LNCaP clone FGC (cell line): ENCODE measurements around the gene SPR.
"Not testable (repeated sequence)": the region's sequence is repeated elsewhere in the genome, so short reads cannot be mapped to it uniquely, and the experiment has no call there.

Experiments used
- DNase-seq: peaks from one replicate; pipeline ENCODE4 v3.0.0-alpha.2; 2011; ENCODE audit warnings: low read depth
- H3K4me3 ChIP-seq: 2 replicates; pipeline ENCODE4 v1.5.1; 2011; ENCODE audit warnings: mild to moderate bottlenecking, low read depth, low read length, control low read depth
- TF ChIP-seq, protein P1 (sequence below): IDR thresholded peaks from 2 replicates; pipeline ENCODE4 v1.5.1; 2012; ENCODE audit warnings: mild to moderate bottlenecking; ENCODE audit not compliant: control insufficient read depth, insufficient read depth; ENCODE audit errors: extremely low read depth

The SPR gene

DNA sequence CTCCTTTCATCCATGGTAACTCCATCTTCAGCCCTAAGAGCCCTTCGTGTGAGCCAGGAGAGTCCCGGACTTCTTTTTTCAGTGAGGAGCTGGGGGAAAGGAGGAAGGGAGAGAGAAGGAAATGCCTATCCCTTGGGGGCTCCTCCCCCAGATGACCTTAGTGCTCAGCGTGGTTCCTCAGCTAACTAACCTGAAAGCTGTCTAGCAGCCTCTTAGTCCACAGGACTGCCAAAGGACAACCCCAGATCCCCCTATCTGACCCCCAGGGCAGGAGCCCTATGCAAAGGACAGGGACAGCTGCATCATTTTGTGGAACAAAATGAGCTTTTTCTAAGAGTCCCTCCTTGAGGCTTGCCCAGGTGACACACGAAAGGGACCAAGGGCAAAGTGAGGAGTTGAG lies 7.9 kb downstream of the SPR start:
- DNase-seq, result no peak
- TF ChIP-seq, protein P1, sequence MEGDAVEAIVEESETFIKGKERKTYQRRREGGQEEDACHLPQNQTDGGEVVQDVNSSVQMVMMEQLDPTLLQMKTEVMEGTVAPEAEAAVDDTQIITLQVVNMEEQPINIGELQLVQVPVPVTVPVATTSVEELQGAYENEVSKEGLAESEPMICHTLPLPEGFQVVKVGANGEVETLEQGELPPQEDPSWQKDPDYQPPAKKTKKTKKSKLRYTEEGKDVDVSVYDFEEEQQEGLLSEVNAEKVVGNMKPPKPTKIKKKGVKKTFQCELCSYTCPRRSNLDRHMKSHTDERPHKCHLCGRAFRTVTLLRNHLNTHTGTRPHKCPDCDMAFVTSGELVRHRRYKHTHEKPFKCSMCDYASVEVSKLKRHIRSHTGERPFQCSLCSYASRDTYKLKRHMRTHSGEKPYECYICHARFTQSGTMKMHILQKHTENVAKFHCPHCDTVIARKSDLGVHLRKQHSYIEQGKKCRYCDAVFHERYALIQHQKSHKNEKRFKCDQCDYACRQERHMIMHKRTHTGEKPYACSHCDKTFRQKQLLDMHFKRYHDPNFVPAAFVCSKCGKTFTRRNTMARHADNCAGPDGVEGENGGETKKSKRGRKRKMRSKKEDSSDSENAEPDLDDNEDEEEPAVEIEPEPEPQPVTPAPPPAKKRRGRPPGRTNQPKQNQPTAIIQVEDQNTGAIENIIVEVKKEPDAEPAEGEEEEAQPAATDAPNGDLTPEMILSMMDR, result no peak
- H3K4me3 ChIP-seq, result no peak overlapping the region

GRCh38 chr2:72895759-72896281 lies 8.6 kb downstream of the SPR start:
- no peak for DNase-seq
- TF ChIP-seq, protein P1, result no peak
- no peak overlapping the region for H3K4me3 ChIP-seq

DNA sequence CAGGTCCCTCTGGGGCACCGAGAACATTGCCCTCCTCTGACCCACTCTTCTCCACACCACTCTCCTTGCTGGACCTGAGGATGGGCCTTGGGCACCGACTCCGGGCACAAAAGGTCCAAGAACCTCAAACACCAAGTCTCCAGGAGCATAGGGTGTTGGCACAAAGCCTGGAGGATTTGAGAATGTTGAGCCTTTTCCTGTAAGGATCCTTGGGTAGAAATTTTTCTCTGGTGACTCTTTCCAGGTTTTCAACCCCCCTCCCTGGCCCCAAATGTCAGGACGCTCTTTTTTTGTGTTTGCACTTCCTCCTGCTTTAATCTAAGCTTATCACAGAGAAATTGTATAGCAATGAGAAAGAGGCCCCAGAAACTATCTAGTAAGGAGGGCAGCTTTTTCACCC lies 9.2 kb downstream of the SPR start:
- TF ChIP-seq, protein P1, result no peak
- H3K4me3 ChIP-seq, result no peak overlapping the region
- DNase-seq, result no peak

- no peak for DNase-seq
- no peak overlapping the region for H3K4me3 ChIP-seq
- TF ChIP-seq, protein P1, result no peak
Measured at GRCh38 chr2:72897785-72898584, 10.8 kb downstream of the SPR start.

GRCh38 chr2:72898585-72898906 lies 11.3 kb downstream of the SPR start:
- no peak for DNase-seq
- TF ChIP-seq, protein P1, result no peak

GRCh38 chr2:72900191-72900825 lies 13.1 kb downstream of the SPR start:
- TF ChIP-seq, protein P1, result no peak
- no peak for DNase-seq
- H3K4me3 ChIP-seq, result no peak overlapping the region

More at GRCh38 chr2:72898585-72898906, 11.3 kb downstream of the SPR start:
- H3K4me3 ChIP-seq, result no peak overlapping the region

GRCh38 chr2:72901426-72901825 lies 14.2 kb downstream of the SPR start:
- TF ChIP-seq, protein P1, result no peak
- no peak for DNase-seq
- H3K4me3 ChIP-seq, result no peak overlapping the region

GRCh38 chr2:72907369-72907768 lies 20.2 kb downstream of the SPR start:
- H3K4me3 ChIP-seq, result not testable (repeated sequence)

More at GRCh38 chr2:72907369-72907768, 20.2 kb downstream of the SPR start:
- not testable (repeated sequence) for DNase-seq
